GM18861 (cell line): Measurements from ENCODE around the gene MEAF6.
A peak's percentile ranks its signal among the peaks of the same experiment; 100 is the strongest.

Experiments used
- ATAC-seq: cut with Tn5 transposase; IDR thresholded peaks from one replicate; pipeline ENCODE4 v1.9.1; 2021; ENCODE audit not compliant: unreplicated experiment

The MEAF6 gene

DNA sequence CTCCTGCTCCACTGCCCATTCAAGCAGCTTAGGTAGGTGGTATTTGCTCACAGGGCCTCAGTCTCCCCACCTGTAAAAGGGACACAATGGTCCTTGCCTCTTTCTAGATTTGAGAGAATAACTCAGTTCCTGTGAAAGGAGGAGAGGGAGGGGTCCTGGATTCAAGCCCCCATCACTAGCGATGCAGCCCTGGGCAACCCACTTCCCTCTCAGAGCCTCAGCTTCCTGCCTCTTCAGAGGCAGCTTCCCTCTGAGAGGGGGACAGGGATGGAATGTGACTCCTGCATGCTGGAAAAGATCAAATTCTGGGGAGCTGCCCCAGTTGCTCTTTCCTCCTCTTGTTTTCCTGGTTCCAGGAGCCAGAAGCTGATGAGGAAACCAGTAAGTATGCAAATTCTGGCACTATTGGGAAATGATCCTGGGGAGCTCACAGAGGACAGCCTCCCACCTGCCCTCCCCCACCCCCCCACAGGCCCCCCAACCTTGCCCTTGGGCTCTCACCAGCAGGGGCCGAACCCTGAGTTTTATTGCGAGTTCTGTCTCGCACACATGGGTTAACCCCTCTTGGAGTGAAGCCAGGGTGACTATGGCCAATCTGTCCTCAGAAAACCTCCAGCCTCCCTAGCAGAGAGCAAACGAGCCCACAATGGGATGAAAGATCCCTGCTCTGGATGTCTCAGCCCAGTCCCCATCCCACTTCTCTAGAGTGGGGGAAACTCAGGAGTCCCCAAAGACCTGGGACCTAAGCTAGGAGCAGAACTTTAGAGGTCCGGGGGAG, 28.5 kb downstream of the MEAF6 start:
- ATAC-seq, result no peak

DNA sequence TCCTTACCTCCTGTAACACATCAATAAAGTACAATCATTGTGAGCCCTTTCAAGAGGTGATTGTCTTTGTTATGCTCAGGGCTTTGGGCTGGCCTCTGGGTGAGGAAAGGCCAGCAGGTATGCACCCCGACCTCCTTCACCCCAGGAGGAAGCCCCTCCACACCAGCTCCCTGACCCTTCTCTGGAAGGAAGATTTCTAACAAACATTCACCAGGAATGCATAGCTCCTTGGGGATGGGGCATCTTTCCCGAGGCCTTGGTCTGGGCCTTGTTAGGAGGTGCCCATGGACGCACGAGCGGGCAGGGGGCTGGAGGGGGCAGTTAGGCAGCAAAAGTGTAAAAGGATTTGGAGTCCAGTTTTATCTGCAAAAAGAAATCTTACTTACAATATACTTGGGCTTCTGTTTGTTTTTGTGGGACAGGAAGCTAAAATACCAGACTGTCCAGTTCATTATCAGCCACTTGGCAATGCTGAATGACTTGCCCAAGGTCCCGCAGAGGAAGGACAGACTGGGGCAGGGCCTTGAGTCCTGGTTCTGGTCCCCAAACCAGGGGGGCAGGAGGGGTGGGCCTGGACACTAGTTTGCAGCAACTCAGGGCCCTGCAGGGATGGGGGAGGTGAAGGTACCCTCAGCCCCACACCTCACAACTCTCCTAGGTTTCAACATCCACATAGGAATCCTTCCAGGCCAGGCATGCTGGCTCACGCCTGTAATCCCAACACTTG, 30.1 kb downstream of the MEAF6 start:
- no peak for ATAC-seq

DNA sequence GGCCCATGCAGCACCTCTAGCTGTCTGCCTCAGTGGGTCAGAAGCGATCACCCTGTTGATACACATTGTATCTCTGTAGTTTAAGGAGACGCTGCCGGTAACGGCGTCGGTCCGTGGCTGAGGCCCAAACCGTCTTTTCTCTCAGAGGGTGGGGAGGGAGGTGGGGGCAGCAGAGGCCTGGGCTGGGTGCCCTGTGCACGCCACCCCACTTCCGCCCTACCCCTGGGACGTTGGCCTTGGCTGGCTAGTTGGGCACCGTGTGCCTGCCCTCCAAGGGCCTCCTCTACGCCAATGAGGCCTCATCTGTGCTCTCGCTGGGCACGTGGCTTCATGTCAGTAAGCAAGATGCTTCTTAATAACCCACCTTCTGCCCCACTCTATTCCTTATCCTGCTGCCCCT, 30.8 kb downstream of the MEAF6 start:
- no peak for ATAC-seq

DNA sequence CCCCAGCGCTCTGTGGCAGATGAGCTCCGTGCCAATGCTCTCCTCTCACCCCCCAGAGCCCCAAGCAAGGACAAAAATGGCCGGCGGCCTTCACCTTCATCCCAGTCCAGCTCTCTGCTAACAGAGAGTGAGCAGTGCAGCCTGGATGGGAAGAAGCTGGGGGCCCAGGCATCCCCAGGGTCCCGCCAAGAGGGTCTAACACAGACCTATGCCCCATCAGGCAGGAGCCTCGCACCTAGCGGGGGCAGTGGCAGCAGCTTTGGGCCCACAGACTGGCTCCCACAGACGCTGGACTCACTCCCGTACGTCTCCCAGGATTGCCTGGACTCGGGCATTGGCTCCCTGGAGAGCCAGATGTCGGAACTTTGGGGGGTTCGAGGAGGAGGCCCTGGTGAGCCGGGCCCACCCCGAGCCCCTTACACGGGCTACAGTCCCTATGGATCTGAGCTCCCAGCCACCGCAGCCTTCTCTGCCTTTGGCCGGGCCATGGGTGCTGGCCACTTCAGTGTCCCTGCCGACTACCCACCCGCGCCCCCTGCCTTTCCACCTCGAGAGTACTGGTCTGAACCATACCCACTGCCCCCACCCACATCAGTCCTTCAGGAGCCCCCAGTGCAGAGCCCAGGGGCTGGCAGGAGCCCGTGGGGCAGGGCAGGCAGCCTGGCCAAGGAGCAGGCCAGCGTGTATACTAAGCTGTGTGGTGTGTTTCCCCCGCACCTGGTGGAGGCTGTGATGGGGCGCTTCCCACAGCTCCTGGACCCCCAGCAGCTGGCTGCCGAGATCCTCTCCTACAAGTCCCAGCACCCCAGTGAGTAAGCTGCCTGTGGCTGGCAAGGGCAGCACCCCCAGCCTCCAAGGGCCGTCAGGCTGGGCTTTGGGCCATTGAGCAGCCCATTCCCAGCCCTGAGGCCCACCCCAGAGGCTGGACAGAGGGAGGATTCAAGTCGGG, 31.5 kb downstream of the MEAF6 start:
- no peak for ATAC-seq

DNA sequence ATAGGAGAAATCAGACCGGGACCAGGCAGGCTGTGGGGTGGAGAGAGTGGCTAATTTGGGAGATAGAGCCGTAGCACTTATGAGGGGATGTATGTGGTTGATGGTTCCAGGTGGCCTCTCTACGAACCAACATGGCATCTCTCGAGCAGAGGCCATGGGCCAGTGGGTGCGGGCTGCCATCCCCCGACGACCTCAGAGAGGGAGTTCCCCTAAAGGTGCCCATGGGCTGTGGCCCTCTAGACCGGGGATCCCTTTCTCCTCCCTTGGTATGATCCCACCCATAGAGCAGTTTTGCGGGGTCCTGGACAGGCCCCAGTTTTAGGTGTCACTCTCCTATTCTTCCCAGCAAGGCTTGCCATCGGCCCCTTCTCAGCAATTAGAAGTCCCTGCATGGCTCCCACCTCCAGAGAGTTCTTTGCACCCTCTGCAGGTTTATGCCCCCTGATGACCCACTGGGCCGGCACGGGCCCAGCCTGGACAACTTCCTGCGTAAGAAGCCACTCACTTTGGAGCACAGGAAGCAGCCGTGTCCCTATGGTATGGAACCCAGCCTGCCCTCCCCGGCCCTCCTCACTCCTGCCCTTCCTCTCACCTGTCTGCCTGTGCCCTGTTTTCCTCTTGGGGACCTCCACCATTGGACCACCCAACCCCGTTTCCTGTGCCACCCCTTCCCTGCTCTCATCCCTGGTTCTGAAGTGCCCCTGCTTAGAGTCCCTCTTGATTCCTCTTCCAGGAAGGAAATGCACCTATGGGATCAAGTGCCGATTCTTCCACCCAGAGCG, 32.4 kb downstream of the MEAF6 start:
- ATAC-seq, result no peak

DNA sequence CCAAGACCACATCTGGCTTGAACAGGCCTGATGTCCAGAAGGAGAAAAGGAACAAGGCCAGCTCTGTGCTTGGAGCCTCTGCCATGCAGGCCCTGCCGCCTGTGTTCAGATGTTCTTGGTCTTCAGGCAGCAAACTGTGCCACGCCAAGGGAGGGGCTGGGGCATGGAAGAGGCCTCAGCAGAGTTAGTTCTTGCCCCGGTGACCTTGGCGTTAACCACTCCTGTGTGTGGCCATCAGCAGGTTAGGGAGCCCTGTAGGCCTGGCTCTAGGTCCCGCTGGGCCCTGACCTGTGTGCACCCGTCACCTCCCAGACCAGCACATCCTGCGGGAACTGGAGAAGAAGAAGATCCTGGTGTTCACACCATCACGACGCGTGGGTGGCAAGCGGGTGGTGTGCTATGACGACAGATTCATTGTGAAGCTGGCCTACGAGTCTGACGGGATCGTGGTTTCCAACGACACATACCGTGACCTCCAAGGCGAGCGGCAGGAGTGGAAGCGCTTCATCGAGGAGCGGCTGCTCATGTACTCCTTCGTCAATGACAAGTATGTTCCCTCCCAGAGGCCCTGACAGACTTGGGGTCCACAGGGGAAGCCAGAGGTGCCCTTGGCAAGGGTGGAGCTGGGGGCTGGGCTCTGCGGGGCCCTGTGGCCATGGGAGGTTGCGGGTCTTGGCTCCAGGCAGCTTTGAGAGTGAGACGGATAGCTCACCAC, 33.1 kb downstream of the MEAF6 start:
- no peak for ATAC-seq

DNA sequence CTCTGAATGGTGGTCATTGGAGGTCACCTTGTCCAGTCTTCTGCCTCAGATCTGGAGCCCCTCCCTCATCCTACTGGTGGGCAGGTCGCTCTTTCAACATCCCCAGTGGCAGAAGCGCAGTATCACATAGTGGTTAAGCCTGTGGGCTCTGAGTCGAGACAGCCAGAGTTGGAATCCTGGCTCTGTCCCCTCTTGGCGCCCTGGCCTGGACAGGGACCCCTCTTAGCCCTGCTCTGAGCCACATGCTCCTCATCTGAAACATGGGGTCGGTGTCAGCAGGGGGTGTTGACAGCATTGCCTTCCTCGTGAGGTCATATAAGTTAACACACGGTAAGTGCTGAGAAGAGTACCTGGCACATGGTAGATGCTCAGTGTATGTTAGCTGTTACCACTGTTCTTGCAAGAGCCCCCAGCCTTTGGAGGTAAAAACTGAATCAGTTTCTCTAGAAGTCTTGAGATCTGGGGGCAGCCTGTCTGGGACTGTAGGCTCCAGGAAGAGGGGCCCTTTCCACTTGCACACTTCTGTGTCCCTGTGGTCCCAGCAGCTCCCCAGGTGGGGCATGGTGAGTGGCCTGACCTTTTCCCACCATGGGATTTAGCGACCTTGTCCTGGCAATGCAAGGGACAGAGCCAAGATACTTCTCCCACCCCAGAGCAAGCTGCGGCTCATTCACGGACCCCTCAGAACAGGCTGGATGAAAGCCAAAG, 33.8 kb downstream of the MEAF6 start:
- ATAC-seq, result no peak

DNA sequence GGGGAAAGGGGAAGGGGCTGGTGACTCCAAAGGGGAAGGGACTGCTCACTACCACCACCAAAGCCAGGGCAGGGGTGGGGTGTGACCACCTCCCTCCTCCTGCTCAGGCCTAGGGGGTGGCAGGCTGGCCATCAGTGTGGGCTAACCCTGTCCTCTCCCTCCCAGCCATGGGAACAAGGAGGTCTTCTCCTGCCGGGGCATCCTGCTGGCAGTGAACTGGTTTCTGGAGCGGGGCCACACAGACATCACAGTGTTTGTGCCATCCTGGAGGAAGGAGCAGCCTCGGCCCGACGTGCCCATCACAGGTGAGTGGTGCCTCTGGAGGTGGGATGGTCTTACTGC, 34.5 kb downstream of the MEAF6 start:
- no peak for ATAC-seq

DNA sequence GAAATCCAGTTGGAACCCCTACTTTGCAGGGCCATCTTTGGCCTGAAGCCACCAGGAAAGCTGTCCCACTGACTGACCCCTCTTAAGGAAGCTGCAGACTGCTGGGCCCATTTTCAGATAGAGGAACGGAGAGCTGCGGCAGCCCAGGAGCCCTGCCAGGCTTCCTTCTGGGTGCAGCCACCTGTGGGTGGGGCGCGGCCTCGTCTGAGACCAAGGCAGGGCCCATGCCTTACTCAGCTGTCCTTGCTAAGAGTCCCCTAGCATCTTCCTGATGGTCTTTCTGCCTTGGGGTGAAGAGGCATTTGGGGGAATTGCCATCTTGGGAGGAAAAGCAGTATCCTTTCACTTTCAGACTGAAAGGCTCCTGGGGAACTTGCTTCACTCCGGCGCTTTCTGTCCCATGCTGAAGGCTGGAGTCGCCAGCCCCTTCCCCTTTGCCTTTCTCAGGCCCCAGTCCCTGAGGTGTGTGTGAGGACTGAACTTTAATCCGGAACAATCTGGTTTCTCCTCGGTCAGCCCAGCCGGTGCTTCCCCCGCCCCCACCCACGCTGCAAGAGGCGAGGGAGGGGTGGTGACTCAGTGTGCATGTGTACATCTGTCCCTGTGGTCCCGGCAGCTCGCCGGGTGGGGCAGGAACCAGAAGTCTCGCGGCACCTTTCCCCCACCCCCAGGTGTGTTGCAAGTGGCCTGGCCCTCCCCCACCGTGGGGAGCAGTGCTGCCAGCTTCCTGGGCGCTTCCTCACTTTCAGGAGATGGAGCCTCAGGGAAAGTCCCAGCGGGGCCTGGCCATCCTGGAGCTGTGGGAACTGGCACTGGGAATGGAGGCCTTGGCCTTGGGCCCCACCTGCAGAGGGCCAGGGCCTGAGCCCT, 35.1 kb downstream of the MEAF6 start:
- ATAC-seq, result no peak

DNA sequence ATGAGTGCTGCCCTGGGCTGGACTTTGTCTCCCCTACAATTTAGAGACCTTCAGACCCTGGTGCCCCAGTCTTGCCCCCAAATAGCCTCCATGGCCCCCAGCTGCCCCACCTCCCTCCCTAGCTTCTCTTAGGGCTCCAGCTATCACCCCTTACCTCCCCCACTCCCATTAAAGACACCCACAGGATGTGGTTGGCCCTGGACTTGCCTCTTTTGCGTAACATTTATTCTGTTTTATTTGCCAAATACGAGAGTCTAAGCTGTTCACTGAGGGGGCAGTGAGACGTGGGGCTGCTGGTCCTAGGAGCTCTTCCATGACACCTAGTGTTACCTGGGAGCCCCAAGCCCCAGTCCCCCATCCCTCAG, 35.7 kb downstream of the MEAF6 start:
- ATAC-seq, result no peak

DNA sequence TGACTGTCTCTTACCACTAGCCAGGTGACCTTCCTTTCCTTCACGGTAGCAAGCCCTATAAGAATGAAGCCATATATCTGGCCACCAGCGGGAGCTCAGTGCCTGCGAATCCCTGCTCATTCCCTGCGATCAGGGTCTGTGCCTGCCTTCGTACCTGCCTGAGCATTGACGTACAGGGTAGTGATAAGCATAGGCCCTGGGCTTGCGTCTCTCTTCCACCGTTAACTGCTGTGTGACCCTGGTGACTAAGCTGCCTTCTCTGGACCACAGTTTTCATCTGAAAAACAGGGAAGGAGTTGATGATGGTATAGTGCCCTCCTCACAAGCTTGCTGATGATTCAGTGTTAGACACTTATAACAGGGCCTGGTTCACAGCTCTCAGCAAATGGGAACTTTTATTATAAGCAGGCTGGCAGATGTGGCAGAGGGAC, 36.1 kb downstream of the MEAF6 start:
- no peak for ATAC-seq

DNA sequence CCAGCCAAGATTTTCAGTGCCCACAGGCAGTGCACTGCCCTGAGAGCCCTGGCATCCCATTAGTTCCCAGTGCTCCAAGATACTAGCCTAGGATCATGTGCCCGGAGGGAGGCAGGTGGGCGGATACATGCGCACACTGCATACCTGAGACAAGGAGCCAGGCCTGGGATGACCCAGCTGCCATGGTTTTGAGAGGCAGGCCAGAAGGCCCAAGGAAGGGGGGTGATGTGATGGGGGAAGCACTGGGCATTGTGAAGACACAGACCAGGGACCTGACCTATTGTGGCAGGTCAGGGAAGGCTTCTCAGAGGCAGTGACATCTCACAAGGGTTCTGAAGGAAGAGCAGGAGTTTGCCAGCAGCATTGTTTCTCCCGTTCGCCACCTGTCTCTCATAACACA, 36.6 kb downstream of the MEAF6 start:
- no peak for ATAC-seq

DNA sequence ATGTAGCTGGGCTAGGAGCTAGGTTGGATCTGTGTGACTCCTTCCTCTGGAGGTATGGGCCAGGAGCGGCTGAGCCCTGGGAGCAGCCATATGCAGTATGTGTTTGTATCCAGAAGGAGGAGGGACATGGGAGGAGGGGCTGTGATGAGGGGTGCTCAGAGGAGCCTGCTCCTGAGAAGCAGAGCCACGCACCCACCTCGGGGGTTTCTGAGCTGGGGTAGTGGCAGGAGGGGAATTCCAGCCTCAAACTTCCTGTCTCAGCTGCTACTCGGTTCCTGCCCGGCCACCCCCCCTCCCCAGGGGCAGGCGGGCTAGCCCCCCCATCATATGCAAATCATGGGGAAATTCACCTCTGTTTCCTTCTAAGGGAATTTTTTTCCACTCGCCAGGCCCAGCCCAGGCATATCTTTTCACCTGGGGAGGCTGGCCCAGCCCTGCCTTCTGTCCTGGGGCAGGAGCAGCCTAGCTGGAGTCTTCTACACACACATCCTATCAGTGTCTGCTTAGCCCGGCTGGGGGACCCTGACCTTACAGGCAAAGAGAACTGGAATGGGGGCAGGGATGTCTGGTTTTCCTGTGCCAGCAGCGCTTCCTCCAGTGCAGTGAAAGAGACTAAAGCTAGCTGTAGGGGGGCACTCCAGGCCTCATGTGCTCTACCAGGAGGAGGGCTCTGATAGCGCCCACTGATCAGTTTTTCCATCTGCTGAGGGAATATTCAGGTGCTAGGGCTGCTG, 37.2 kb downstream of the MEAF6 start:
- ATAC-seq, result peak; percentile 32

DNA sequence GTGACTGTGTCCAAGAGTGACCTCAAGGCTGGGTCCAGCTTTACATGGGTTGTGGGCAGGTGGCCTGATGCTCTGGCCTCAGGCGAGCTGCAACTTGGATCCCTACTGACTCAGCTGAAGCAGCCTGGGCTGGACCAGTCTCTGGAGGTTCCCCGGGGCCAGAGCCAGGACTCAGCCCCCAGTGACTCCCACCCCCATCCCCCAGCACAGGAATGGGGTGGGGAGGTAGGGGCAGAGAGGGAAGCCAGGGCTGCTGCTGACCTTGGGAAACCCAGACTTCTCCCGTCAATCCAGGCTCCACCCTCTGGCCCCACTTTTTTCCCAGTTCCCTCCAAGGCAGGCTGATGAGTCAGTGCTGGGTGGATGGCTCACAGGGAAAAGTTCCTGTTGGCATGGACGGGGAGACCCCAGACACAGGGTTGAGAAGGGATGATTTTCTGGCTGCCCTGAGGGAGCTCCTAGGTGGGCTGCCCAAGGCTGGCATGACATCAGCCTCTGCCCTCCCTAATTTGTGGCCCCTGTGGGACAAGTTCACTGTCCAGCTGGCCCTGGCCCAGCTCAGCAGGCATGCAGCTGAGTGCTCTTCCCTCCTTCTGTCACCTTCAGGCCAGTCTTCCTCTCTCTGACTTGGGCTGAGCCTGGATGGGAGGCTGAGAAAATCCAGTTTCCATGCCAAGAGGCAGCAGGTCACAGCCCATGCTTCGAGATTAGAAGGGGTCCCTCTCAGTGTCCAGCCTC, 37.9 kb downstream of the MEAF6 start:
- ATAC-seq, result no peak

DNA sequence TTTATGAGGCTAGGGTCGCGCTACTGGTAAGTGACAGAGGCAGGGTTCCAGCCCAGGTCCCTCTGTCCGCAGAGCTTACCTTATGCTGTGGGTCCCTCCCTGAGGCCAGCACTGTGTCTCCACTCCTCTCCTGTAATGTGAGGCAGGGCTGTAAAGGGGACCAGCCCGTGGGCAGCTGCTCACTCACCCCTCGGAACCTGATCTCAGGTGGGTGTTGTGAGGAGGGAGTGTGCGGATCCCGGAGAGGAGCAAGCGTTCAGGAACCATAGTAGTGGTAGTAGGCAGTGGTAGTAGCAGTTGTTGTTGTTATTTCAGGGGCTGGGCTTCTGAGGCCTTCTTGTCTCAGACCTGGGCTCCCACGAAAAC, 38.5 kb downstream of the MEAF6 start:
- no peak for ATAC-seq

DNA sequence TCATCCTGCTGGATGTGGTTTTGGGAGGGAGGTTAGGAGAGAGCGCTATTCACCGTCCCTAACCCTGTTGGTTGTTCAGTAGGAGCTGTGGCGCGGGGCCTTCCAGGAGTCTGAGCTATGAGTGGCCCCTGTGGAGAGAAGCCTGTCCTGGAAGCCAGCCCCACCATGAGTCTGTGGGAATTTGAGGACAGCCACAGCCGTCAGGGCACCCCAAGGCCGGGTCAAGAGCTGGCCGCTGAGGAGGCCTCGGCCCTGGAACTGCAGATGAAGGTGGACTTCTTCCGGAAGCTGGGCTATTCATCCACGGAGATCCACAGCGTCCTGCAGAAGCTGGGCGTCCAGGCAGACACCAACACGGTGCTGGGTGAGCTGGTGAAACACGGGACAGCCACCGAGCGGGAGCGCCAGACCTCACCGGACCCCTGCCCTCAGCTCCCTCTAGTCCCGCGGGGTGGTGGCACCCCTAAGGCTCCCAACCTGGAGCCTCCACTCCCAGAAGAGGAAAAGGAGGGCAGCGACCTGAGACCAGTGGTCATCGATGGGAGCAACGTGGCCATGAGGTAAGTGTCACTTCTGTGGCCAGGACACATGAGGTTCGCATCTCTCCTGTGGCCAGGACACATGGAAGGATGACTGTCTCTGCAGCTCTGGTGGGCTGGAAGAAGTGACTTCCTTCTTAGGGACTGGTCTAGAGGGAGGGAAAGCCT, 39.0 kb downstream of the MEAF6 start:
- no peak for ATAC-seq
